ENCODE measurements around the gene USP54. TPM values are rescaled to one million over a fixed set of nuclear protein-coding genes. Genes with fewer than 3 reads are reported as not detected.

The USP54 gene
- polyA plus RNA-seq, 1 of the 3 experiments (the other 2 are of a cell fraction), result 6.5 TPM

- TF ChIP-seq EP300 (IDR thresholded peaks at IDR 0.05; ENCODE audit: borderline replicate concordance in 1 of 2, low read depth in 1 of 2, low read length in 1 of 2), result no peak
- no peak for TF ChIP-seq CTCF (IDR thresholded peaks at IDR 0.05)
- no peak for TF ChIP-seq TEAD4 (IDR thresholded peaks at IDR 0.05; ENCODE audit: borderline replicate concordance, insufficient read depth)
- TF ChIP-seq GATA2 (CRISPR knock-in tag; IDR thresholded peaks at IDR 0.05), result no peak
- TF ChIP-seq USF1 (IDR thresholded peaks at IDR 0.05; ENCODE audit: borderline replicate concordance, low read depth), result no peak
- TF ChIP-seq MXI1 (IDR thresholded peaks at IDR 0.05; ENCODE audit: low read depth, low read length), result no peak
- no peak for TF ChIP-seq TCF12 (IDR thresholded peaks at IDR 0.05)
- TF ChIP-seq FOXJ3 (CRISPR knock-in tag; IDR thresholded peaks at IDR 0.05), result no peak
- no peak for TF ChIP-seq REST (IDR thresholded peaks at IDR 0.05; ENCODE audit: low read depth, low read length)
- TF ChIP-seq FOXM1 (IDR thresholded peaks at IDR 0.05; ENCODE audit: low read depth), result no peak
Observed at GRCh38 chr10:73471226-73471625, 119.9 kb downstream of the USP54 start (continued).

GRCh38 chr10:73469579-73469978 is 121.6 kb downstream of the USP54 start:
- Histone ChIP-seq H3K27me3 (ENCODE audit: insufficient read depth) (no peaks in the 10 kb centered on the region), H3K9me2 (no peaks in the 10 kb centered on the region), H3K79me2 (ENCODE audit: insufficient read depth) (no peaks in the 10 kb centered on the region), H4K20me1 (ENCODE audit: insufficient read depth) (no peaks in the 10 kb centered on the region), H3K9ac (no peak overlapping the region), H3K4me1 (ENCODE audit: control insufficient read depth in 1 of 2, insufficient read depth in 2 of 2, low read depth in 1 of 2, low read length in 1 of 2) (peaks cover 0 to 5% of the 10 kb centered on the region in 2 experiments; a peak in 2 of 4 replicates), H3K27ac (ENCODE audit: low read depth in 2 of 2, low read length in 1 of 2) (no peak overlapping the region), H2AFZ (ENCODE audit: low read depth) (no peak overlapping the region), H3K36me3 (replicated peaks in 1 of 2; ENCODE audit: control insufficient read depth in 1 of 2, insufficient read depth in 2 of 2, low read length in 1 of 2) (peaks cover 48 to 76% of the 10 kb centered on the region in 2 experiments), H3K9me3 (no peaks in the 10 kb centered on the region), H3K4me3 (ENCODE audit: low read depth in 2 of 2, low read length in 1 of 2) (no peak overlapping the region), H3F3A (replicated peaks; ENCODE audit: insufficient read depth) (no peaks in the 10 kb centered on the region), H3K4me2 (no peak overlapping the region)
- DNase-seq, result no peak
- CTCF ChIA-PET, result interaction anchor here (0.9 to 1.1 kb wide), 2 partner anchors 22 to 25 kb away, joined by 4 to 6 read pairs; no protein-coding TSS in a partner anchor
- POLR2A ChIA-PET, result no interaction called here
- TF ChIP-seq MEF2A (IDR thresholded peaks at IDR 0.05; ENCODE audit: borderline replicate concordance, low read depth), result no peak
- no peak for TF ChIP-seq ZBTB33 (IDR thresholded peaks at IDR 0.05; ENCODE audit: borderline replicate concordance, low read depth)
- no peak for TF ChIP-seq TAF1 (IDR thresholded peaks at IDR 0.05; ENCODE audit: borderline replicate concordance, low read depth, low read length)
- TF ChIP-seq PBX3 (IDR thresholded peaks at IDR 0.05), result no peak
- TF ChIP-seq FOSL2 (IDR thresholded peaks at IDR 0.05; ENCODE audit: borderline replicate concordance, low read depth), result no peak
- TF ChIP-seq RAD21 (IDR thresholded peaks at IDR 0.05; ENCODE audit: low read length), result no peak
- TF ChIP-seq TEAD4 (IDR thresholded peaks at IDR 0.05; ENCODE audit: borderline replicate concordance, insufficient read depth), result no peak
- no peak for TF ChIP-seq NRF1 (IDR thresholded peaks at IDR 0.05; ENCODE audit: low read depth, low read length)
- no peak for TF ChIP-seq GABPA (IDR thresholded peaks at IDR 0.05; ENCODE audit: low read depth)
- no peak for TF ChIP-seq YY1 (IDR thresholded peaks at IDR 0.05; ENCODE audit: low read depth)
- TF ChIP-seq TCF12 (IDR thresholded peaks at IDR 0.05), result no peak
- no peak for TF ChIP-seq CHD2 (IDR thresholded peaks at IDR 0.05; ENCODE audit: low read length, partially characterized antibody)
- no peak for TF ChIP-seq SMC3 (IDR thresholded peaks at IDR 0.05; ENCODE audit: low read depth, low read length)
- TF ChIP-seq USF1 (IDR thresholded peaks at IDR 0.05; ENCODE audit: borderline replicate concordance, low read depth), result no peak
- TF ChIP-seq MXI1 (IDR thresholded peaks at IDR 0.05; ENCODE audit: low read depth, low read length), result no peak
- no peak for TF ChIP-seq FOXJ3 (CRISPR knock-in tag; IDR thresholded peaks at IDR 0.05)
- no peak for TF ChIP-seq EP300 (IDR thresholded peaks at IDR 0.05; ENCODE audit: borderline replicate concordance in 1 of 2, low read depth in 1 of 2, low read length in 1 of 2)
- TF ChIP-seq POLR2AphosphoS5 (IDR thresholded peaks at IDR 0.05; ENCODE audit: low read depth, low read length), result no peak
